ENCODE data around the gene HTATIP2. TPM values are rescaled to one million over a fixed set of nuclear protein-coding genes. Genes with fewer than 3 reads are reported as not detected.

Gene HTATIP2
- total RNA-seq, 1 donor from 2014 or later, result 40.8 TPM

GRCh38 chr11:20421946-20422345 lies 58.4 kb downstream of the HTATIP2 start:
- H3K36me3 Mint-ChIP-seq (ENCODE audit: low read depth), result peaks cover 21% of the 10 kb centered on the region
- no peaks in the 10 kb centered on the region for H3K9me3 Mint-ChIP-seq
- H3K27ac Mint-ChIP-seq, result no peak overlapping the region
- H3K4me1 Mint-ChIP-seq (ENCODE audit: low read depth), result peaks cover 14% of the 10 kb centered on the region
- intact Hi-C loops (cut with micrococcal nuclease), result no loop called here
- no peaks in the 10 kb centered on the region for H3K27me3 Mint-ChIP-seq (ENCODE audit: insufficient read depth)
- DNase-seq (ENCODE audit: low spot score), result no peak
- no peak overlapping the region for H3K4me3 Mint-ChIP-seq

- DNase-seq (ENCODE audit: low spot score), result no peak
- Mint-ChIP-seq H3K36me3 (ENCODE audit: low read depth) (peaks cover 10% of the 10 kb centered on the region), H3K9me3 (no peaks in the 10 kb centered on the region), H3K27ac (no peak overlapping the region), H3K27me3 (ENCODE audit: insufficient read depth) (no peaks in the 10 kb centered on the region), H3K4me3 (no peak overlapping the region), H3K4me1 (ENCODE audit: low read depth) (no peaks in the 10 kb centered on the region)
- intact Hi-C loops (cut with micrococcal nuclease), result no loop called here
These were observed 65.7 kb downstream of the HTATIP2 start for GRCh38 chr11:20429216-20429615.

Other genes with a start within 250 kb of the HTATIP2 start
- not detected in 2 replicates for gene DBX1, start 203.2 kb upstream of the HTATIP2 start, total RNA-seq
- 43.7 and 45.5 TPM in 2 replicates for gene PRMT3, start 24.0 kb downstream of the HTATIP2 start, total RNA-seq
- gene SLC6A5, start 235.9 kb downstream of the HTATIP2 start, total RNA-seq, result not detected in 2 replicates